Neural cell (in vitro differentiated cells): Measurements from ENCODE around the gene SGPP2. TPM values are rescaled to one million over a fixed set of nuclear protein-coding genes. Genes with fewer than 3 reads are reported as not detected.

Source experiments
- H2AFZ ChIP-seq: fragments of 200-600, 300-800 bp; sonication (generic), shearing (Covaris generic); 2 replicates; pipeline ENCODE4 v1.6.0; 2014; ENCODE audit warnings: low read depth, mild to moderate bottlenecking, antibody characterized with exemption, low read length, moderate library complexity
- H3F3A ChIP-seq: fragments of 200-600 bp; shearing (Covaris generic); 2 replicates; pipeline ENCODE4 v1.6.1; 2016; ENCODE audit warnings: mild to moderate bottlenecking, moderate library complexity, mixed read lengths, antibody characterized with exemption, low read length; ENCODE audit not compliant: insufficient read depth, poor library complexity, severe bottlenecking
- H3K27ac ChIP-seq: fragments of 200-600, 300-800 bp; sonication (generic), shearing (Covaris generic); 2 replicates; pipeline ENCODE4 v1.5.1; 2014; ENCODE audit warnings: mild to moderate bottlenecking, low read length, moderate library complexity
- H3K27me3 ChIP-seq: fragments of 300-800, 200-600 bp; sonication (generic), shearing (Covaris generic); 2 replicates; pipeline ENCODE4 v1.6.0; 2014; ENCODE audit warnings: mild to moderate bottlenecking, low read depth, low read length, moderate library complexity; ENCODE audit not compliant: insufficient read depth
- H3K36me3 ChIP-seq: fragments of 300-800, 200-600 bp; sonication (generic), shearing (Covaris generic); 2 replicates; pipeline ENCODE4 v1.5.1; 2014; ENCODE audit warnings: mild to moderate bottlenecking, antibody characterized with exemption, low read length, moderate library complexity; ENCODE audit not compliant: insufficient read depth
- H3K4me2 ChIP-seq: fragments of 300-800, 200-600 bp; sonication (generic), shearing (Covaris generic); 2 replicates; pipeline ENCODE4 v1.6.0; 2014; ENCODE audit warnings: mild to moderate bottlenecking, low read length
- H3K4me3 ChIP-seq: fragments of 300-800, 200-600 bp; sonication (generic), shearing (Covaris generic); 2 replicates; pipeline ENCODE4 v1.5.1; 2014; ENCODE audit warnings: mild to moderate bottlenecking, low read length, moderate library complexity
- H3K79me2 ChIP-seq: fragments of 200-600 bp; shearing (Covaris generic); replicated peaks from 2 replicates; pipeline ENCODE4 v1.6.0; 2014; ENCODE audit warnings: mild to moderate bottlenecking, low read length, moderate library complexity; ENCODE audit not compliant: insufficient read depth
- H3K9ac ChIP-seq: fragments of 300-800, 200-600 bp; sonication (generic), shearing (Covaris generic); 2 replicates; pipeline ENCODE4 v1.6.1; 2016; ENCODE audit warnings: mild to moderate bottlenecking, low read length, mixed read lengths
- H3K9me2 ChIP-seq: fragments of 200-600 bp; shearing (Covaris generic); 2 replicates; pipeline ENCODE4 v1.6.1; 2016; ENCODE audit warnings: mild to moderate bottlenecking, low read length, mixed read lengths; ENCODE audit not compliant: insufficient read depth
- H3K9me3 ChIP-seq: fragments of 200-600, 300-800 bp; sonication (generic), shearing (Covaris generic); 2 replicates; pipeline ENCODE4 v1.6.1; 2016; ENCODE audit warnings: mild to moderate bottlenecking, mixed run types, low read length, moderate library complexity, mixed read lengths
- H4K20me1 ChIP-seq: fragments of 200-600 bp; shearing (Covaris generic); 2 replicates; pipeline ENCODE4 v1.6.1; 2016; ENCODE audit warnings: mild to moderate bottlenecking, mixed run types; ENCODE audit not compliant: insufficient read depth
- EP300 ChIP-seq: fragments of 450-650 bp; conservative IDR thresholded peaks from 2 replicates; pipeline ENCODE4 v1.6.1; 2014; ENCODE audit warnings: antibody characterized with exemption, mild to moderate bottlenecking, moderate library complexity; ENCODE audit not compliant: poor library complexity, severe bottlenecking
- EZH2 ChIP-seq: fragments of 200-600, 300-800 bp; shearing (Covaris generic), sonication (generic); IDR thresholded peaks from 2 replicates; pipeline ENCODE4 v1.6.1; 2014; ENCODE audit warnings: antibody characterized with exemption, low read length, borderline replicate concordance, mild to moderate bottlenecking; ENCODE audit not compliant: insufficient read depth, poor library complexity, severe bottlenecking
- POLR2AphosphoS5 ChIP-seq: IDR thresholded peaks from 2 replicates; pipeline ENCODE4 v1.6.1; 2012
- RAD21 ChIP-seq: fragments of 450-650 bp; conservative IDR thresholded peaks from 2 replicates; pipeline ENCODE4 v1.6.1; 2014; ENCODE audit warnings: antibody characterized with exemption, mild to moderate bottlenecking, moderate library complexity
- SMC3 ChIP-seq: fragments of 450-650 bp; conservative IDR thresholded peaks from 2 replicates; pipeline ENCODE4 v1.6.1; 2014; ENCODE audit warnings: antibody characterized with exemption, mild to moderate bottlenecking, moderate library complexity; ENCODE audit not compliant: poor library complexity
- polyA plus RNA-seq: library from polyadenylated mRNA; depleted of rRNA; stranded (reverse); fragments of >200 nt; gene quantifications from 2 replicates; pipeline ENCODE4 v1.2.3, GENCODE V29; 2014
- TF ChIP-seq, protein P1 (sequence below): IDR thresholded peaks from 2 replicates; pipeline ENCODE4 v1.6.1; 2012; ENCODE audit warnings: borderline replicate concordance
- TF ChIP-seq, protein P2 (sequence below): fragments of 450-650 bp; IDR thresholded peaks from 2 replicates; pipeline ENCODE4 v1.5.1; 2014; ENCODE audit warnings: antibody characterized with exemption, mild to moderate bottlenecking, moderate library complexity; ENCODE audit not compliant: poor library complexity, severe bottlenecking

SGPP2 gene
- polyA plus RNA-seq, 1 donor from 2014 or later, result 0.38 TPM

GRCh38 chr2:222594679-222595078 lies 170.3 kb downstream of the SGPP2 start:
- Histone ChIP-seq H2AFZ (no peak overlapping the region), H3K9me2 (no peaks in the 10 kb centered on the region), H3K4me3 (no peak overlapping the region), H3K9ac (no peak overlapping the region), H3K27ac (no peak overlapping the region), H3K9me3 (no peaks in the 10 kb centered on the region), H3K27me3 (no peaks in the 10 kb centered on the region), H3K36me3 (peaks cover 4% of the 10 kb centered on the region), H3K79me2 (no peaks in the 10 kb centered on the region), H4K20me1 (no peaks in the 10 kb centered on the region), H3F3A (no peaks in the 10 kb centered on the region), H3K4me2 (no peak overlapping the region)
- TF ChIP-seq EP300 (no peak), POLR2AphosphoS5 (no peak), RAD21 (no peak)
- TF ChIP-seq, protein P1, sequence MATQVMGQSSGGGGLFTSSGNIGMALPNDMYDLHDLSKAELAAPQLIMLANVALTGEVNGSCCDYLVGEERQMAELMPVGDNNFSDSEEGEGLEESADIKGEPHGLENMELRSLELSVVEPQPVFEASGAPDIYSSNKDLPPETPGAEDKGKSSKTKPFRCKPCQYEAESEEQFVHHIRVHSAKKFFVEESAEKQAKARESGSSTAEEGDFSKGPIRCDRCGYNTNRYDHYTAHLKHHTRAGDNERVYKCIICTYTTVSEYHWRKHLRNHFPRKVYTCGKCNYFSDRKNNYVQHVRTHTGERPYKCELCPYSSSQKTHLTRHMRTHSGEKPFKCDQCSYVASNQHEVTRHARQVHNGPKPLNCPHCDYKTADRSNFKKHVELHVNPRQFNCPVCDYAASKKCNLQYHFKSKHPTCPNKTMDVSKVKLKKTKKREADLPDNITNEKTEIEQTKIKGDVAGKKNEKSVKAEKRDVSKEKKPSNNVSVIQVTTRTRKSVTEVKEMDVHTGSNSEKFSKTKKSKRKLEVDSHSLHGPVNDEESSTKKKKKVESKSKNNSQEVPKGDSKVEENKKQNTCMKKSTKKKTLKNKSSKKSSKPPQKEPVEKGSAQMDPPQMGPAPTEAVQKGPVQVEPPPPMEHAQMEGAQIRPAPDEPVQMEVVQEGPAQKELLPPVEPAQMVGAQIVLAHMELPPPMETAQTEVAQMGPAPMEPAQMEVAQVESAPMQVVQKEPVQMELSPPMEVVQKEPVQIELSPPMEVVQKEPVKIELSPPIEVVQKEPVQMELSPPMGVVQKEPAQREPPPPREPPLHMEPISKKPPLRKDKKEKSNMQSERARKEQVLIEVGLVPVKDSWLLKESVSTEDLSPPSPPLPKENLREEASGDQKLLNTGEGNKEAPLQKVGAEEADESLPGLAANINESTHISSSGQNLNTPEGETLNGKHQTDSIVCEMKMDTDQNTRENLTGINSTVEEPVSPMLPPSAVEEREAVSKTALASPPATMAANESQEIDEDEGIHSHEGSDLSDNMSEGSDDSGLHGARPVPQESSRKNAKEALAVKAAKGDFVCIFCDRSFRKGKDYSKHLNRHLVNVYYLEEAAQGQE, result no peak

- H3K9me3 ChIP-seq, result no peaks in the 10 kb centered on the region
- H3K9ac ChIP-seq, result no peak overlapping the region
- H3K36me3 ChIP-seq, result peaks cover 4% of the 10 kb centered on the region
- H3K4me3 ChIP-seq, result no peak overlapping the region
- no peaks in the 10 kb centered on the region for H3K9me2 ChIP-seq
- no peaks in the 10 kb centered on the region for H4K20me1 ChIP-seq
- no peaks in the 10 kb centered on the region for H3K27me3 ChIP-seq
- no peak overlapping the region for H2AFZ ChIP-seq
- H3F3A ChIP-seq, result no peaks in the 10 kb centered on the region
- H3K79me2 ChIP-seq, result no peaks in the 10 kb centered on the region
- TF ChIP-seq, protein P1, result no peak
- no peak overlapping the region for H3K4me2 ChIP-seq
- no peak overlapping the region for H3K27ac ChIP-seq
Observed at GRCh38 chr2:222595581-222595980, 171.2 kb downstream of the SGPP2 start.

- no peaks in the 10 kb centered on the region for H3K79me2 ChIP-seq
- H3K9me3 ChIP-seq, result no peaks in the 10 kb centered on the region
- no peak for TF ChIP-seq POLR2AphosphoS5
- no peak for TF ChIP-seq EZH2
- TF ChIP-seq, protein P2, sequence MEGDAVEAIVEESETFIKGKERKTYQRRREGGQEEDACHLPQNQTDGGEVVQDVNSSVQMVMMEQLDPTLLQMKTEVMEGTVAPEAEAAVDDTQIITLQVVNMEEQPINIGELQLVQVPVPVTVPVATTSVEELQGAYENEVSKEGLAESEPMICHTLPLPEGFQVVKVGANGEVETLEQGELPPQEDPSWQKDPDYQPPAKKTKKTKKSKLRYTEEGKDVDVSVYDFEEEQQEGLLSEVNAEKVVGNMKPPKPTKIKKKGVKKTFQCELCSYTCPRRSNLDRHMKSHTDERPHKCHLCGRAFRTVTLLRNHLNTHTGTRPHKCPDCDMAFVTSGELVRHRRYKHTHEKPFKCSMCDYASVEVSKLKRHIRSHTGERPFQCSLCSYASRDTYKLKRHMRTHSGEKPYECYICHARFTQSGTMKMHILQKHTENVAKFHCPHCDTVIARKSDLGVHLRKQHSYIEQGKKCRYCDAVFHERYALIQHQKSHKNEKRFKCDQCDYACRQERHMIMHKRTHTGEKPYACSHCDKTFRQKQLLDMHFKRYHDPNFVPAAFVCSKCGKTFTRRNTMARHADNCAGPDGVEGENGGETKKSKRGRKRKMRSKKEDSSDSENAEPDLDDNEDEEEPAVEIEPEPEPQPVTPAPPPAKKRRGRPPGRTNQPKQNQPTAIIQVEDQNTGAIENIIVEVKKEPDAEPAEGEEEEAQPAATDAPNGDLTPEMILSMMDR, result no peak
- no peak for TF ChIP-seq EP300
- no peak for TF ChIP-seq SMC3
- H3K9me2 ChIP-seq, result no peaks in the 10 kb centered on the region
- H3K27ac ChIP-seq, result no peak overlapping the region
- H2AFZ ChIP-seq, result no peak overlapping the region
- H3K9ac ChIP-seq, result no peak overlapping the region
- no peaks in the 10 kb centered on the region for H4K20me1 ChIP-seq
- no peaks in the 10 kb centered on the region for H3F3A ChIP-seq
- no peaks in the 10 kb centered on the region for H3K36me3 ChIP-seq
- H3K4me3 ChIP-seq, result no peak overlapping the region
- no peaks in the 10 kb centered on the region for H3K27me3 ChIP-seq
- H3K4me2 ChIP-seq, result no peak overlapping the region
Observed at GRCh38 chr2:222598611-222599010, 174.3 kb downstream of the SGPP2 start.
